CD14-positive monocyte (primary cell): ENCODE results near the gene SUPT16H. TPM values are rescaled to one million over a fixed set of nuclear protein-coding genes. Genes with fewer than 3 reads are reported as not detected.

Experiments used
- DNase-seq, 3 donors: peaks; one replicate each; pipeline ENCODE4 v3.0.0-alpha.2; 2011 to 2022
- H2AFZ ChIP-seq: 2 replicates; pipeline ENCODE4 v1.6.0; 2012; ENCODE audit warnings: mild to moderate bottlenecking, low read depth, low read length, inconsistent platforms; ENCODE audit not compliant: insufficient read depth, poor library complexity, severe bottlenecking
- H3K27ac ChIP-seq, 2 donors: 1 replicate in 1 of 2; 2 replicates in 1 of 2; pipeline ENCODE4 v1.5.1; 2012 to 2013; ENCODE audit warnings: low read length in 2 of 2, control low read depth in 1 of 2, inconsistent platforms in 1 of 2, low read depth in 1 of 2, mild to moderate bottlenecking in 1 of 2
- H3K27me3 ChIP-seq, 2 donors: one replicate each; pipeline versions ENCODE4 v1.6.0 to v1.6.1; 2011 to 2013; ENCODE audit warnings: low read length in 2 of 2; ENCODE audit not compliant: control insufficient read depth in 2 of 2, insufficient read depth in 2 of 2
- H3K36me3 ChIP-seq, 2 donors: replicated peaks in 1 of 2; 1 replicate in 1 of 2; 2 replicates in 1 of 2; pipeline versions ENCODE4 v1.5.1 to v1.6.1; 2012 to 2013; ENCODE audit warnings: low read length in 2 of 2, control low read depth in 1 of 2, inconsistent platforms in 1 of 2, mild to moderate bottlenecking in 1 of 2; ENCODE audit not compliant: insufficient read depth in 2 of 2, control insufficient read depth in 1 of 2
- H3K4me1 ChIP-seq, 2 donors: 1 replicate in 1 of 2; 2 replicates in 1 of 2; pipeline versions ENCODE4 v1.5.1 to v1.6.1; 2012 to 2013; ENCODE audit warnings: low read length in 2 of 2, control low read depth in 1 of 2, inconsistent platforms in 1 of 2, mild to moderate bottlenecking in 1 of 2, moderate library complexity in 1 of 2; ENCODE audit not compliant: insufficient read depth in 2 of 2, control insufficient read depth in 1 of 2
- H3K4me2 ChIP-seq: replicated peaks from 2 replicates; pipeline ENCODE3; 2012; ENCODE audit warnings: low read length, moderate library complexity, mild to moderate bottlenecking; ENCODE audit not compliant: poor library complexity, severe bottlenecking; ENCODE audit errors: extremely low read depth
- H3K4me3 ChIP-seq, 3 experiments: fragments of 200-600 bp in 1 of 3; sonication (generic) in 1 of 3; replicated peaks in 1 of 3; 1 replicate in 2 of 3; 2 replicates in 1 of 3; pipeline ENCODE4 v1.5.1; 2011 to 2013; ENCODE audit warnings: low read length in 3 of 3, mild to moderate bottlenecking in 3 of 3, control low read depth in 2 of 3, low read depth in 2 of 3, inconsistent platforms in 1 of 3, moderate library complexity in 1 of 3
- H3K79me2 ChIP-seq: 2 replicates; pipeline ENCODE4 v1.6.0; 2012; ENCODE audit warnings: mild to moderate bottlenecking, control low read depth, inconsistent platforms, low read length, moderate library complexity; ENCODE audit not compliant: insufficient read depth
- H3K9ac ChIP-seq: 2 replicates; pipeline ENCODE4 v1.6.0; 2017; ENCODE audit warnings: low read length, mild to moderate bottlenecking; ENCODE audit not compliant: insufficient read depth, poor library complexity, severe bottlenecking
- H3K9me3 ChIP-seq, 2 donors: replicated peaks in 1 of 2; 1 replicate in 1 of 2; 2 replicates in 1 of 2; pipeline versions ENCODE4 v1.5.1 to v1.6.1; 2012 to 2013; ENCODE audit warnings: low read length in 2 of 2, control low read depth in 1 of 2; ENCODE audit not compliant: control insufficient read depth in 1 of 2, insufficient read depth in 1 of 2
- H4K20me1 ChIP-seq: 2 replicates; pipeline ENCODE4 v1.6.0; 2012; ENCODE audit warnings: mild to moderate bottlenecking, low read length, control low read depth, moderate library complexity; ENCODE audit not compliant: insufficient read depth
- H3K27ac Mint-ChIP-seq, 7 donors: one replicate each; pipeline ENCODE4 v1.8.0; 2020; ENCODE audit warnings: mild to moderate bottlenecking in 7 of 7, mixed read lengths in 7 of 7, moderate library complexity in 6 of 7, inconsistent platforms in 2 of 7
- H3K27me3 Mint-ChIP-seq, 3 donors: one replicate each; pipeline ENCODE4 v1.8.0; 2021 to 2022; ENCODE audit warnings: low read depth in 3 of 3, mild to moderate bottlenecking in 3 of 3, mixed read lengths in 3 of 3, moderate library complexity in 3 of 3, inconsistent platforms in 1 of 3
- H3K36me3 Mint-ChIP-seq, 2 donors: one replicate each; pipeline ENCODE4 v1.8.0; 2020; ENCODE audit warnings: mixed read lengths in 2 of 2, inconsistent platforms in 1 of 2, mild to moderate bottlenecking in 1 of 2
- H3K4me1 Mint-ChIP-seq: one replicate; pipeline ENCODE4 v1.8.0; 2020; ENCODE audit warnings: mild to moderate bottlenecking, mixed read lengths
- H3K4me3 Mint-ChIP-seq, 2 donors: one replicate each; pipeline ENCODE4 v1.8.0; 2020; ENCODE audit warnings: mild to moderate bottlenecking in 2 of 2, mixed read lengths in 2 of 2, moderate library complexity in 1 of 2
- H3K9me3 Mint-ChIP-seq, 7 donors: one replicate each; pipeline ENCODE4 v1.8.0; 2020 to 2022; ENCODE audit warnings: mixed read lengths in 7 of 7, mild to moderate bottlenecking in 6 of 7, moderate library complexity in 6 of 7, inconsistent platforms in 2 of 7
- WGBS: methylation state at CpG from one replicate; pipeline ENCODE4 v1.1.5; 2013; ENCODE audit warnings: missing lambda C conversion rate; ENCODE audit not compliant: insufficient coverage; 5-methylcytosine and 5-hydroxymethylcytosine counted together
- intact Hi-C, 2 donors: fragments of 100-400 bp; cut with micrococcal nuclease; formaldehyde crosslinking; loops; one replicate each; pipeline versions ENCODE4 v1.15.0 to v1.15.1; 2023
- polyA plus RNA-seq, 3 donors: library from polyadenylated mRNA; depleted of rRNA in 1 of 3; unstranded in 2 of 3; stranded (reverse) in 1 of 3; fragments of 300-500 nt in 2 of 3; fragments of >200 nt in 1 of 3; fragmentation: Illumina TruSeq in 2 of 3; gene quantifications; 1 replicate in 2 of 3; 2 replicates in 1 of 3; pipeline ENCODE4 v1.2.3, GENCODE V29; 2012 to 2021
- TF ChIP-seq, protein P1 (sequence below): fragments of 200-600 bp; IDR thresholded peaks from one replicate; pipeline ENCODE4 v1.8.0; 2022; ENCODE audit warnings: antibody characterized with exemption, mild to moderate bottlenecking

Gene SUPT16H
- polyA plus RNA-seq, 3 donors: 15.7 to 37.3 (median 26.6) TPM

GRCh38 chr14:21419528-21419927, 35.7 kb upstream of the SUPT16H start:
- no peak overlapping the region for H3K27ac ChIP-seq
- H3K9ac ChIP-seq: no peak overlapping the region
- DNase-seq: no peak
- H3K79me2 ChIP-seq: peaks cover 6% of the 10 kb centered on the region
- TF ChIP-seq, protein P1, sequence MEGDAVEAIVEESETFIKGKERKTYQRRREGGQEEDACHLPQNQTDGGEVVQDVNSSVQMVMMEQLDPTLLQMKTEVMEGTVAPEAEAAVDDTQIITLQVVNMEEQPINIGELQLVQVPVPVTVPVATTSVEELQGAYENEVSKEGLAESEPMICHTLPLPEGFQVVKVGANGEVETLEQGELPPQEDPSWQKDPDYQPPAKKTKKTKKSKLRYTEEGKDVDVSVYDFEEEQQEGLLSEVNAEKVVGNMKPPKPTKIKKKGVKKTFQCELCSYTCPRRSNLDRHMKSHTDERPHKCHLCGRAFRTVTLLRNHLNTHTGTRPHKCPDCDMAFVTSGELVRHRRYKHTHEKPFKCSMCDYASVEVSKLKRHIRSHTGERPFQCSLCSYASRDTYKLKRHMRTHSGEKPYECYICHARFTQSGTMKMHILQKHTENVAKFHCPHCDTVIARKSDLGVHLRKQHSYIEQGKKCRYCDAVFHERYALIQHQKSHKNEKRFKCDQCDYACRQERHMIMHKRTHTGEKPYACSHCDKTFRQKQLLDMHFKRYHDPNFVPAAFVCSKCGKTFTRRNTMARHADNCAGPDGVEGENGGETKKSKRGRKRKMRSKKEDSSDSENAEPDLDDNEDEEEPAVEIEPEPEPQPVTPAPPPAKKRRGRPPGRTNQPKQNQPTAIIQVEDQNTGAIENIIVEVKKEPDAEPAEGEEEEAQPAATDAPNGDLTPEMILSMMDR: no peak
- WGBS: 93% methylated on average over 5 of the region's 5 CpGs
- H3K27me3 Mint-ChIP-seq: peaks cover 0 to 2% (median 1%) of the 10 kb centered on the region in 3 donors
- H3K36me3 ChIP-seq: peaks cover 75 to 95% of the 10 kb centered on the region in 2 donors
- intact Hi-C loops: no loop called here
- peaks cover 18% of the 10 kb centered on the region for H4K20me1 ChIP-seq
- H3K4me3 ChIP-seq: no peak overlapping the region
- no peaks in the 10 kb centered on the region for H3K27me3 ChIP-seq
- peaks cover 66 to 96% of the 10 kb centered on the region in 2 donors for H3K36me3 Mint-ChIP-seq
- no peaks in the 10 kb centered on the region for H3K9me3 Mint-ChIP-seq
- H3K4me2 ChIP-seq: no peak overlapping the region
- H3K4me1 Mint-ChIP-seq: no peaks in the 10 kb centered on the region
- H3K4me3 Mint-ChIP-seq: no peak overlapping the region
- no peak overlapping the region for H2AFZ ChIP-seq
- no peaks in the 10 kb centered on the region for H3K4me1 ChIP-seq
- H3K9me3 ChIP-seq: no peaks in the 10 kb centered on the region
- H3K27ac Mint-ChIP-seq: no peak overlapping the region

GRCh38 chr14:21415329-21415728, 31.5 kb upstream of the SUPT16H start:
- Histone ChIP-seq H3K4me1 (no peaks in the 10 kb centered on the region), H4K20me1 (peaks cover 10% of the 10 kb centered on the region), H3K79me2 (peaks cover 6% of the 10 kb centered on the region), H3K36me3 (peaks cover 84 to 96% of the 10 kb centered on the region in 2 donors), H3K4me3 (no peak overlapping the region), H3K4me2 (no peak overlapping the region), H3K27me3 (no peaks in the 10 kb centered on the region), H3K9ac (no peak overlapping the region), H2AFZ (no peak overlapping the region), H3K9me3 (no peaks in the 10 kb centered on the region), H3K27ac (no peak overlapping the region)
- intact Hi-C loops: no loop called here
- no peak for DNase-seq
- WGBS: 100% methylated on average over 2 of the region's 4 CpGs
- H3K4me1 Mint-ChIP-seq: no peaks in the 10 kb centered on the region
- no peak overlapping the region for H3K4me3 Mint-ChIP-seq
- H3K9me3 Mint-ChIP-seq: no peaks in the 10 kb centered on the region
- TF ChIP-seq, protein P1: no peak
- peaks cover 0 to 2% (median 1%) of the 10 kb centered on the region in 3 donors for H3K27me3 Mint-ChIP-seq
- peaks cover 75 to 96% of the 10 kb centered on the region in 2 donors for H3K36me3 Mint-ChIP-seq
- no peak overlapping the region for H3K27ac Mint-ChIP-seq
